ENCODE measurements around the gene MAP7D3. TPM values are rescaled to one million over a fixed set of nuclear protein-coding genes. Genes with fewer than 3 reads are reported as not detected.

The MAP7D3 gene
- total and polyA plus RNA-seq, 10 of the 15 experiments (the other 5 are each of a cell fraction or from before 2014, with no cell fraction given), result 9.1 to 24.0 (median 11.0) TPM

GRCh38 chrX:136268051-136269048 lies 17.1 kb upstream of the MAP7D3 start:
- Histone ChIP-seq H3K4me2 (ENCODE audit: control insufficient read depth, insufficient read depth) (no peak overlapping the region), H3K79me2 (ENCODE audit: control insufficient read depth, insufficient read depth, low read length) (no peaks in the 10 kb centered on the region), H2AFZ (ENCODE audit: control insufficient read depth, low read depth, low read length) (no peak overlapping the region), H3K9ac (ENCODE audit: control insufficient read depth, insufficient read depth, low read length) (no peak overlapping the region), H3K4me3 (no peak overlapping the region), H3K9me3 (replicated peaks; ENCODE audit: control insufficient read depth, insufficient read depth, low read length) (no peaks in the 10 kb centered on the region), H3K27me3 (replicated peaks in 1 of 2; ENCODE audit: control insufficient read depth in 2 of 2, insufficient read depth in 2 of 2, low read length in 1 of 2) (no peaks in the 10 kb centered on the region), H3K27ac (ENCODE audit: control insufficient read depth, insufficient read depth) (no peak overlapping the region), H4K20me1 (ENCODE audit: control insufficient read depth, insufficient read depth) (no peaks in the 10 kb centered on the region), H3K4me1 (ENCODE audit: control insufficient read depth, insufficient read depth, low read length) (no peaks in the 10 kb centered on the region; the same call in 1 of the 2 replicates), H3K36me3 (ENCODE audit: control insufficient read depth in 2 of 2, insufficient read depth in 2 of 2, low read length in 1 of 2) (no peaks in the 10 kb centered on the region)
- DNase-seq (ENCODE audit: low read depth, low spot score), result no peak
- SMC1A ChIA-PET (ENCODE audit: uncharacterized antibody, unreplicated experiment), result interaction anchor here (0.6 to 4.3 kb wide), 9 partner anchors 13 to 427 kb away, joined by 3 to 42 read pairs (median 4); no protein-coding TSS in a partner anchor
- ATAC-seq, result peak; percentile 91
- no TSS peak for BruUV-seq (replicated peaks)
- WGBS (ENCODE audit: insufficient coverage, insufficient replicate concordance, low lambda C conversion rate, missing lambda C conversion rate), result 6% methylated on average over 5 of the region's 5 CpGs
- POLR2A ChIA-PET, result interaction anchor here (1.7 kb wide), 1 partner anchor 240 kb away, joined by 5 read pairs; no protein-coding TSS in a partner anchor
- intact Hi-C loops (cut with micrococcal nuclease; ENCODE audit: unreplicated experiment) (loop anchor here (1.0 kb wide), 1 partner anchor 240 kb away; no protein-coding TSS in a partner anchor), in situ Hi-C loops (cut with MboI) (loop anchor here (10.0 kb wide), 2 partner anchors 234 to 426 kb away; no protein-coding TSS in a partner anchor)
- peak; percentile 66 for FAIRE-seq
- RAD21 ChIA-PET (ENCODE audit: unreplicated experiment), result interaction anchor here (0.5 to 6.2 kb wide), 5 partner anchors 233 to 440 kb away, joined by 3 to 62 read pairs (median 4); no protein-coding TSS in a partner anchor
- TF ChIP-seq NR2C1 (IDR thresholded peaks at IDR 0.05) (no peak), YY1 (IDR thresholded peaks at IDR 0.05; ENCODE audit: low read depth, low read length) (0 out of 2 replicates have a peak, but pooled peaks have one; percentile 15), RAD21 (IDR thresholded peaks at IDR 0.05; ENCODE audit: insufficient read depth, low read depth, low read length) (peak; percentile 87), USF2 (IDR thresholded peaks at IDR 0.05; ENCODE audit: borderline replicate concordance, low read depth, low read length) (no peak), SMC3 (IDR thresholded peaks at IDR 0.05; ENCODE audit: borderline replicate concordance, low read length) (peak; percentile 69), STAT1 (conservative IDR thresholded peaks at IDR 0.05) (no peak), NFIC (IDR thresholded peaks at IDR 0.05; ENCODE audit: low read depth, low read length) (no peak)
- TF ChIP-seq, protein P1, sequence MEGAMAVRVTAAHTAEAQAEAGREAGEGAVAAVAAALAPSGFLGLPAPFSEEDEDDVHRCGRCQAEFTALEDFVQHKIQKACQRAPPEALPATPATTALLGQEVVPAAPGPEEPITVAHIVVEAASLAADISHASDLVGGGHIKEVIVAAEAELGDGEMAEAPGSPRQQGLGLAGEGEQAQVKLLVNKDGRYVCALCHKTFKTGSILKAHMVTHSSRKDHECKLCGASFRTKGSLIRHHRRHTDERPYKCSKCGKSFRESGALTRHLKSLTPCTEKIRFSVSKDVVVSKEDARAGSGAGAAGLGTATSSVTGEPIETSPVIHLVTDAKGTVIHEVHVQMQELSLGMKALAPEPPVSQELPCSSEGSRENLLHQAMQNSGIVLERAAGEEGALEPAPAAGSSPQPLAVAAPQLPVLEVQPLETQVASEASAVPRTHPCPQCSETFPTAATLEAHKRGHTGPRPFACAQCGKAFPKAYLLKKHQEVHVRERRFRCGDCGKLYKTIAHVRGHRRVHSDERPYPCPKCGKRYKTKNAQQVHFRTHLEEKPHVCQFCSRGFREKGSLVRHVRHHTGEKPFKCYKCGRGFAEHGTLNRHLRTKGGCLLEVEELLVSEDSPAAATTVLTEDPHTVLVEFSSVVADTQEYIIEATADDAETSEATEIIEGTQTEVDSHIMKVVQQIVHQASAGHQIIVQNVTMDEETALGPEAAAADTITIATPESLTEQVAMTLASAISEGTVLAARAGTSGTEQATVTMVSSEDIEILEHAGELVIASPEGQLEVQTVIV (IDR thresholded peaks at IDR 0.05; ENCODE audit: borderline replicate concordance, partially characterized antibody), result no peak
- TF ChIP-seq, protein P2, sequence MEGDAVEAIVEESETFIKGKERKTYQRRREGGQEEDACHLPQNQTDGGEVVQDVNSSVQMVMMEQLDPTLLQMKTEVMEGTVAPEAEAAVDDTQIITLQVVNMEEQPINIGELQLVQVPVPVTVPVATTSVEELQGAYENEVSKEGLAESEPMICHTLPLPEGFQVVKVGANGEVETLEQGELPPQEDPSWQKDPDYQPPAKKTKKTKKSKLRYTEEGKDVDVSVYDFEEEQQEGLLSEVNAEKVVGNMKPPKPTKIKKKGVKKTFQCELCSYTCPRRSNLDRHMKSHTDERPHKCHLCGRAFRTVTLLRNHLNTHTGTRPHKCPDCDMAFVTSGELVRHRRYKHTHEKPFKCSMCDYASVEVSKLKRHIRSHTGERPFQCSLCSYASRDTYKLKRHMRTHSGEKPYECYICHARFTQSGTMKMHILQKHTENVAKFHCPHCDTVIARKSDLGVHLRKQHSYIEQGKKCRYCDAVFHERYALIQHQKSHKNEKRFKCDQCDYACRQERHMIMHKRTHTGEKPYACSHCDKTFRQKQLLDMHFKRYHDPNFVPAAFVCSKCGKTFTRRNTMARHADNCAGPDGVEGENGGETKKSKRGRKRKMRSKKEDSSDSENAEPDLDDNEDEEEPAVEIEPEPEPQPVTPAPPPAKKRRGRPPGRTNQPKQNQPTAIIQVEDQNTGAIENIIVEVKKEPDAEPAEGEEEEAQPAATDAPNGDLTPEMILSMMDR (IDR thresholded peaks at IDR 0.05 in 2 of 3, conservative IDR thresholded peaks at IDR 0.05 in 1 of 3; ENCODE audit: control insufficient read depth in 2 of 3, extremely low read depth in 1 of 3, insufficient read depth in 1 of 3, low read depth in 3 of 3, low read length in 3 of 3), result peak; percentile 74 to 78 (median 76); a peak in 5 of 6 replicates
- CTCF ChIA-PET, result interaction anchor here (0.6 to 4.3 kb wide), 24 partner anchors 9 to 440 kb away, joined by 3 to 103 read pairs (median 5); partner anchors contain the start of gene MAP7D3

Measured in GM12878 (cell line).